Raji (cell line): ENCODE measurements around the gene SIGLEC5.

Source experiments
- POLR2A ChIP-seq: IDR thresholded peaks from 2 replicates; pipeline ENCODE4 v1.6.1; 2011; ENCODE audit warnings: low read depth, low read length, control low read depth; ENCODE audit not compliant: insufficient read depth

SIGLEC5 gene

GRCh38 chr19:51572410-51572809 is 57.8 kb downstream of the SIGLEC5 start:
- no peak for TF ChIP-seq POLR2A

- no peak for TF ChIP-seq POLR2A
These were observed 58.6 kb downstream of the SIGLEC5 start for GRCh38 chr19:51571599-51571998.

GRCh38 chr19:51570962-51571575 is 59.1 kb downstream of the SIGLEC5 start, which contains the start of gene ZNF175:
Gene ZNF175, plus strand, starts transcription at chr19:51571283. Its CDS starts 2,047 bp downstream, at chr19:51573330.
- TF ChIP-seq POLR2A: peak; percentile 53; the same call in 1 of the 2 replicates

- no peak for TF ChIP-seq POLR2A
These were observed 61.7 kb downstream of the SIGLEC5 start for GRCh38 chr19:51568456-51568855.

DNA sequence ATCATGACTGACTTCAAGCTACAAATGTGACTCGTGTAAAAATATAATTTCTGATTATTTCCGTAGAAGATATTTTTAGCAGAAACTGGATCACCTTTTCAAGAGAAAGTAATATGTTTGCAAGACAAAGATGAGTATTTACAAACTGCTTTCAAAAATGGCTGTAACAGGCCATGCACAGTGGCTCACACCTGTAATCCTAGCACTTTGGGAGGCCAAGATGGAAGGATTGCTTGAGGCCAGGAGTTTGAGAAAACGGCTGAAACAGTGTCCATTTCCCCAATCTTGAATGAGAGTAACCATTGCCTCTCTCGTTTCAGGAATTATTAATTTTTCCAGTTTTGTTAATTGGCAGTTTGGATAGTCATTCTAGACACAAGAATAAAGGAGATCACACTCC is 62.6 kb downstream of the SIGLEC5 start:
- no peak for TF ChIP-seq POLR2A

GRCh38 chr19:51566489-51567100 is 63.6 kb downstream of the SIGLEC5 start:
- TF ChIP-seq POLR2A: no peak

- no peak for TF ChIP-seq POLR2A
These were observed 64.6 kb downstream of the SIGLEC5 start for GRCh38 chr19:51565583-51565982.

DNA sequence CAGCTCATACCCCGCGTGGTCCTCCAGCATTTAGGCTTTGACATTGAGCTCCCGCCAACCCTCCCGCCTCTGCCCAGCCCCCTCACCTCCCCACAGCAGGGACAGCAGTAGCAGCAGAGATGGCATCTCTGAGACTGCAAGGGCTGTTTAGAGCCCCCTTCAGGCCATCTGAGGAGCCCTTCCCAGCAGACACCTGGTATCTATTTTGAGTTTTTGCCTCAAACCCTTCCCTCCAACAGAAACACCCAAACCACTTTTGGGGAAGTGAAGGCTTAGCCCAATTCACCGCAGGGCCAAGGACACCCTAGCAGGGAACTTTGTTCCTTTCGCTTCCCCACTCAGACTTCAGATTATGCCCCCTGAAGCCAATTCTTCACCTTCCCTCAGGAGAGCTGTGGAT is 65.4 kb downstream of the SIGLEC5 start:
- no peak for TF ChIP-seq POLR2A
